Endothelial cell of umbilical vein (primary cell): ENCODE results near the gene SEPTIN5. TPM values are rescaled to one million over a fixed set of nuclear protein-coding genes. Genes with fewer than 3 reads are reported as not detected.

Experiments used
- BruUV-seq: library from RNA; stranded (reverse); fragments of 400-500 nt; replicated peaks from 2 replicates; lab custom pipeline; 2021; lab: Mats Ljungman, UMichigan
- CTCF ChIA-PET: fragments of 300-600, 350-600 bp; sonication (Branson Sonifier 250); formaldehyde crosslinking; loops from one replicate; lab custom pipeline; 2021; ENCODE audit warnings: antibody characterized with exemption, inconsistent platforms; lab: Charles Lee
- POLR2A ChIA-PET: fragments of 300-600, 350-600 bp; sonication (Branson Sonifier 250); formaldehyde crosslinking; loops from one replicate; lab custom pipeline; 2021; ENCODE audit warnings: antibody characterized with exemption, inconsistent platforms; lab: Charles Lee
- DNase-seq: peaks from one replicate; pipeline ENCODE4 v3.0.0-alpha.2; 2011; ENCODE audit warnings: low read depth, low spot score
- FAIRE-seq: peaks from 2 replicates; lab custom pipeline; 2011; peaks lifted over from hg19 to GRCh38; lab: Jason Lieb, UNC
- H2AFZ ChIP-seq: 2 replicates; pipeline ENCODE4 v1.6.0; 2012; ENCODE audit warnings: low read depth, low read length, control low read depth, inconsistent platforms
- H3K27ac ChIP-seq: 2 replicates; pipeline ENCODE4 v1.5.1; 2011; ENCODE audit warnings: low read depth, mild to moderate bottlenecking, control low read depth, low read length, moderate library complexity; ENCODE audit not compliant: insufficient read depth
- H3K27me3 ChIP-seq, 2 experiments: 2 replicates each; pipeline versions ENCODE4 v1.6.0 to v1.6.1; 2011; ENCODE audit warnings: low read length in 2 of 2, mixed read lengths in 1 of 2; ENCODE audit not compliant: control insufficient read depth in 2 of 2, insufficient read depth in 2 of 2
- H3K36me3 ChIP-seq, 2 experiments: 2 replicates in 1 of 2; 3 replicates in 1 of 2; pipeline ENCODE4 v1.5.1; 2011; ENCODE audit warnings: low read length in 2 of 2, mild to moderate bottlenecking in 1 of 2, moderate library complexity in 1 of 2; ENCODE audit not compliant: control insufficient read depth in 2 of 2, insufficient read depth in 2 of 2; ENCODE audit errors: extremely low read depth in 1 of 2
- H3K4me1 ChIP-seq: 3 replicates; pipeline ENCODE4 v1.5.1; 2011; ENCODE audit warnings: mild to moderate bottlenecking, low read length; ENCODE audit not compliant: control insufficient read depth, insufficient read depth; ENCODE audit errors: extremely low read depth
- H3K4me2 ChIP-seq: 2 replicates; pipeline ENCODE4 v1.6.1; 2011; ENCODE audit warnings: low read length, control low read depth, mixed read lengths; ENCODE audit not compliant: insufficient read depth
- H3K4me3 ChIP-seq, 3 experiments: fragments of 200-600 bp in 1 of 3; sonication (generic), shearing (Covaris generic) in 1 of 3; replicated peaks in 1 of 3; 2 replicates each; pipeline ENCODE4 v1.5.1; 2011 to 2016; ENCODE audit warnings: control low read depth in 3 of 3, low read length in 3 of 3, mild to moderate bottlenecking in 2 of 3, inconsistent platforms in 1 of 3, low read depth in 1 of 3, moderate library complexity in 1 of 3; ENCODE audit not compliant: insufficient read depth in 1 of 3
- H3K79me2 ChIP-seq: 2 replicates; pipeline ENCODE4 v1.6.0; 2012; ENCODE audit warnings: low read length, inconsistent platforms; ENCODE audit not compliant: control insufficient read depth, insufficient read depth
- H3K9ac ChIP-seq: replicated peaks from 2 replicates; pipeline ENCODE3; 2011; ENCODE audit warnings: low read length, control low read depth; ENCODE audit not compliant: insufficient read depth; ENCODE audit errors: extremely low read depth
- H3K9me1 ChIP-seq: replicated peaks from 3 replicates; pipeline ENCODE4 v1.6.0; 2011; ENCODE audit warnings: mild to moderate bottlenecking, low read length; ENCODE audit not compliant: control insufficient read depth, insufficient read depth; ENCODE audit errors: extremely low read depth
- H3K9me3 ChIP-seq: replicated peaks from 2 replicates; pipeline ENCODE4 v1.5.1; 2012; ENCODE audit warnings: low read length, inconsistent platforms; ENCODE audit not compliant: control insufficient read depth, insufficient read depth
- H4K20me1 ChIP-seq: replicated peaks from 2 replicates; pipeline ENCODE3; 2011; ENCODE audit warnings: mild to moderate bottlenecking, low read length; ENCODE audit not compliant: control insufficient read depth, insufficient read depth; ENCODE audit errors: extremely low read depth
- EZH2 ChIP-seq: IDR thresholded peaks from 2 replicates; pipeline ENCODE4 v1.6.1; 2012; ENCODE audit warnings: borderline replicate concordance, low read depth, mild to moderate bottlenecking, moderate library complexity, low read length, inconsistent platforms; ENCODE audit not compliant: severe bottlenecking
- FOS ChIP-seq: IDR thresholded peaks from 2 replicates; pipeline ENCODE4 v1.6.1; 2011; ENCODE audit warnings: mild to moderate bottlenecking, low read length, moderate library complexity, borderline replicate concordance; ENCODE audit not compliant: insufficient read depth
- GATA2 ChIP-seq: IDR thresholded peaks from 2 replicates; pipeline ENCODE4 v1.7.0; 2011; ENCODE audit warnings: low read depth, mild to moderate bottlenecking, moderate library complexity, mixed read lengths, low read length; ENCODE audit not compliant: insufficient read length, insufficient read depth
- JUN ChIP-seq: IDR thresholded peaks from 2 replicates; pipeline ENCODE4 v1.6.1; 2011; ENCODE audit warnings: borderline replicate concordance, low read depth; ENCODE audit not compliant: insufficient read length, insufficient read depth
- MAX ChIP-seq: IDR thresholded peaks from 2 replicates; pipeline ENCODE4 v1.6.1; 2011; ENCODE audit not compliant: insufficient read depth, insufficient read length
- MYC ChIP-seq: IDR thresholded peaks from one replicate; pipeline ENCODE4 v1.6.1; 2011; ENCODE audit warnings: mild to moderate bottlenecking, low read depth, low read length
- POLR2A ChIP-seq: IDR thresholded peaks from 2 replicates; pipeline ENCODE4 v1.6.1; 2012; ENCODE audit warnings: low read depth, mild to moderate bottlenecking, control low read depth, low read length
- POLR2AphosphoS5 ChIP-seq: IDR thresholded peaks from 2 replicates; pipeline ENCODE4 v1.6.1; 2012; ENCODE audit warnings: low read depth, mild to moderate bottlenecking, control low read depth, low read length, moderate library complexity; ENCODE audit not compliant: insufficient read depth
- dilution Hi-C: fragments of 300-500 bp; cut with MboI; formaldehyde crosslinking; loops from one replicate; pipeline ENCODE4 v1.15.0; 2019; ENCODE audit warnings: low sequenced_read_pairs; ENCODE audit not compliant: extremely low pct_ligation_motif_present
- intact Hi-C: fragments of 100-400 bp; cut with micrococcal nuclease; formaldehyde crosslinking; loops from one replicate; pipeline ENCODE4 v1.10.0; 2022
- polyA plus RNA-seq, 4 experiments: library from polyadenylated mRNA; depleted of rRNA in 3 of 4; stranded (reverse) in 3 of 4; unstranded in 1 of 4; fragments of >200 nt; gene quantifications; 2 replicates each; pipeline versions ENCODE4 v1.2.1 to v1.2.3, GENCODE V29; 2011 to 2012; ENCODE audit warnings: missing spikeins in 1 of 4
- total RNA-seq: library from RNA; stranded (reverse); gene quantifications from 2 replicates; pipeline ENCODE4 v1.2.3, GENCODE V29; 2021
- TF ChIP-seq, protein P1 (sequence below), 2 donors: IDR thresholded peaks; 1 replicate in 1 of 2; 2 replicates in 1 of 2; pipeline ENCODE4 v1.5.1; 2011; ENCODE audit warnings: low read length in 2 of 2, mild to moderate bottlenecking in 2 of 2, moderate library complexity in 2 of 2, control low read depth in 1 of 2, inconsistent platforms in 1 of 2, low read depth in 1 of 2; ENCODE audit not compliant: insufficient read depth in 1 of 2; ENCODE audit errors: extremely low read depth in 1 of 2

Gene SEPTIN5
- total and polyA plus RNA-seq, 2 donors (not counting 3 experiments of a cell fraction or from before 2014, with no cell fraction given) = 31.1 to 35.8 TPM

- Histone ChIP-seq H3K79me2 (no peaks in the 10 kb centered on the region), H3K27me3 (peaks cover 0 to 1% of the 10 kb centered on the region in 2 experiments), H3K27ac (no peak overlapping the region), H4K20me1 (no peaks in the 10 kb centered on the region), H3K4me1 (peaks cover 16% of the 10 kb centered on the region), H3K9ac (no peak overlapping the region), H3K9me3 (no peaks in the 10 kb centered on the region), H3K9me1 (no peaks in the 10 kb centered on the region), H3K4me3 (no peak overlapping the region), H3K36me3 (peaks cover 0 to 14% of the 10 kb centered on the region in 2 experiments), H3K4me2 (no peak overlapping the region), H2AFZ (no peak overlapping the region)
- no peak for DNase-seq
- dilution Hi-C loops = no loop called here
- FAIRE-seq = no peak
- CTCF ChIA-PET = interaction anchor here (0.9 to 2.6 kb wide), 3 partner anchors 11 to 190 kb away, joined by 3 to 16 read pairs (median 5); no protein-coding TSS in a partner anchor
- POLR2A ChIA-PET = no interaction called here
- no peak for TF ChIP-seq MYC
- TF ChIP-seq MAX = no peak
- TF ChIP-seq EZH2 = no peak
- TF ChIP-seq JUN = no peak
- no peak for TF ChIP-seq POLR2A
- no peak for TF ChIP-seq FOS
- TF ChIP-seq GATA2 = no peak
- TF ChIP-seq, protein P1, sequence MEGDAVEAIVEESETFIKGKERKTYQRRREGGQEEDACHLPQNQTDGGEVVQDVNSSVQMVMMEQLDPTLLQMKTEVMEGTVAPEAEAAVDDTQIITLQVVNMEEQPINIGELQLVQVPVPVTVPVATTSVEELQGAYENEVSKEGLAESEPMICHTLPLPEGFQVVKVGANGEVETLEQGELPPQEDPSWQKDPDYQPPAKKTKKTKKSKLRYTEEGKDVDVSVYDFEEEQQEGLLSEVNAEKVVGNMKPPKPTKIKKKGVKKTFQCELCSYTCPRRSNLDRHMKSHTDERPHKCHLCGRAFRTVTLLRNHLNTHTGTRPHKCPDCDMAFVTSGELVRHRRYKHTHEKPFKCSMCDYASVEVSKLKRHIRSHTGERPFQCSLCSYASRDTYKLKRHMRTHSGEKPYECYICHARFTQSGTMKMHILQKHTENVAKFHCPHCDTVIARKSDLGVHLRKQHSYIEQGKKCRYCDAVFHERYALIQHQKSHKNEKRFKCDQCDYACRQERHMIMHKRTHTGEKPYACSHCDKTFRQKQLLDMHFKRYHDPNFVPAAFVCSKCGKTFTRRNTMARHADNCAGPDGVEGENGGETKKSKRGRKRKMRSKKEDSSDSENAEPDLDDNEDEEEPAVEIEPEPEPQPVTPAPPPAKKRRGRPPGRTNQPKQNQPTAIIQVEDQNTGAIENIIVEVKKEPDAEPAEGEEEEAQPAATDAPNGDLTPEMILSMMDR (IDR thresholded peaks at IDR 0.05; ENCODE audit: extremely low read depth in 1 of 2, insufficient read depth in 1 of 2, low read depth in 1 of 2, low read length in 2 of 2) = no peak
- no peak for TF ChIP-seq POLR2AphosphoS5
- BruUV-seq = no TSS peak
- intact Hi-C loops = loop anchor here (10.0 kb wide), 1 partner anchor 245 kb away; the partner anchor contains the start of genes CDC45 and UFD1
These were observed 5.3 kb downstream of the SEPTIN5 start for GRCh38 chr22:19719488-19720021.
